HT1080 (cell line): Measurements from ENCODE around the gene TAPT1. TPM values are rescaled to one million over a fixed set of nuclear protein-coding genes. Genes with fewer than 3 reads are reported as not detected.

Experiments used
- DNase-seq: peaks from one replicate; pipeline ENCODE4 v3.0.0-alpha.2; 2015; ENCODE audit warnings: low read depth
- polyA plus RNA-seq, 2 experiments: library from polyadenylated mRNA; depleted of rRNA; stranded (reverse); fragments of >200 nt; gene quantifications; 2 replicates each; pipeline ENCODE4 v1.2.3, GENCODE V29; 2015
- total RNA-seq: library from RNA; depleted of rRNA; stranded (reverse); fragments of >200 nt; shearing (Covaris generic); gene quantifications from 2 replicates; pipeline ENCODE4 v1.2.3, GENCODE V29; 2014; rRNA removed

The TAPT1 gene, protein sequence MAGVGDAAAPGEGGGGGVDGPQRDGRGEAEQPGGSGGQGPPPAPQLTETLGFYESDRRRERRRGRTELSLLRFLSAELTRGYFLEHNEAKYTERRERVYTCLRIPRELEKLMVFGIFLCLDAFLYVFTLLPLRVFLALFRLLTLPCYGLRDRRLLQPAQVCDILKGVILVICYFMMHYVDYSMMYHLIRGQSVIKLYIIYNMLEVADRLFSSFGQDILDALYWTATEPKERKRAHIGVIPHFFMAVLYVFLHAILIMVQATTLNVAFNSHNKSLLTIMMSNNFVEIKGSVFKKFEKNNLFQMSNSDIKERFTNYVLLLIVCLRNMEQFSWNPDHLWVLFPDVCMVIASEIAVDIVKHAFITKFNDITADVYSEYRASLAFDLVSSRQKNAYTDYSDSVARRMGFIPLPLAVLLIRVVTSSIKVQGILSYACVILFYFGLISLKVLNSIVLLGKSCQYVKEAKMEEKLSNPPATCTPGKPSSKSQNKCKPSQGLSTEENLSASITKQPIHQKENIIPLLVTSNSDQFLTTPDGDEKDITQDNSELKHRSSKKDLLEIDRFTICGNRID
- total RNA-seq: 5.7 and 9.2 TPM in 2 replicates
- polyA plus RNA-seq (2015; cell fraction: cytosol; rRNA removed): 8.7 and 10.4 TPM in 2 replicates
- 20.9 and 32.6 TPM in 2 replicates for polyA plus RNA-seq (2015; cell fraction: nucleus; rRNA removed)

DNA sequence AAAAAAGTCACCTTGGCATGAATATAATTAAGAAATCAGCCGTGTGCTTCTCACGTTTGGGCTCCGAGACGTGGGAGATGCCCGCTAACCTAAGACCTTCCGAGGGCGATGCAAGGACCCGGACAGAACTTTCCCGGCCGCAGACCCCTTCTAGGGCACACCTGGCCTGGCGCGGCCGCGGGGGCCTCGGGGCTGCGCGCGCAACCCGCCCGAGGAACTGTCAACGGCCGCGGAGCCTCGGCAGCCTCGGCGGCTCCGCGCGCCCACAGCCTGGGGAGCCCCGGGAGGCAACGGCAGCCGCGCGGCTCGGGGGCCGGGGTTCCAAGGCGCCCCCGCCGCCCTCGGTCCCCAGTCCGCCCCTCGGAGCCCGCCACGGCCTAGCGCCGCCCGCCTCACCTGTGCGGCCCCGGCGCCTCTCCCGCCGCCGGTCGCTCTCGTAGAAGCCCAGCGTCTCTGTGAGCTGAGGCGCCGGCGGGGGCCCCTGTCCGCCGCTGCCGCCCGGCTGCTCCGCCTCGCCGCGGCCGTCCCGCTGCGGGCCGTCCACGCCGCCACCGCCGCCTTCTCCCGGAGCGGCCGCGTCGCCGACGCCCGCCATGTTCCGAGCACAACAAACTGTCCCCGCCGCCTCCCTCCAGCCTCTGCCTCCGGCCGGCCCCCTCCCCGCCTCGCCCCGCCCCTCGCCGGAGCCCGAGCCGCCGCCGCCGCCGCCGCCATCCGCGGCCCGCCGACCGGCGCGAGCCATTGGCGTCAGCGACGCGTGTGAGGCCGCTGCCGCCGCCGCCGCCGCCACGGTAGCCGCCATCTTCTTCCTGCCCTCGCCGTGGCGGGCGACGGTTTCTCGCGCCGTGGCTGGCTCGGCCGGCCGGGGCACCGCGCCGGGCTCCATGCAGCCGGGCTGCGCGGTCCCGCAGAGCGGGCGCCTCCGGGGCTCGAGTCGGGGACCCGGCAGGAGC is at the start of gene TAPT1:
Gene TAPT1 (minus strand): TSS at position 609 of the 953 bp plus-strand sequence. CDS start 14 bp downstream, at position 595.
- no peak for DNase-seq

DNA sequence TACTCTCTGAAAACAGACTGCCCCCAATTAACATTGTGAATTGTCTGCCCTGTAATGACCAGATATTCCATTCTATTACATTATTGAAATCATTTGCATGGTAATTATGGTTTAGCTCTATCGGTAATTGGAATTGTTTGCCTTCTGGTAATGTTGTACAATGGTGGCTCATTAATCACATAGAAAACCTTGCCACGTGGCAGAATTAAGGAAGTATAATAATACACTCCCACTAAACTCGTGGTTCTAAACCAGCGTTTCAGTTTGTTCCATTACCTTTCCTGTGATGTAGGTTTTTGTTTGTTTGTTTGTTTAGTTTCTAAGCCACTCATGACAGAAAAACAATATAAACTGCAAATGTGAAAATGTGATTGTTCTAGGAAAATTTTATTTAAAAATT is 45.1 kb upstream of the TAPT1 start:
- no peak for DNase-seq

DNA sequence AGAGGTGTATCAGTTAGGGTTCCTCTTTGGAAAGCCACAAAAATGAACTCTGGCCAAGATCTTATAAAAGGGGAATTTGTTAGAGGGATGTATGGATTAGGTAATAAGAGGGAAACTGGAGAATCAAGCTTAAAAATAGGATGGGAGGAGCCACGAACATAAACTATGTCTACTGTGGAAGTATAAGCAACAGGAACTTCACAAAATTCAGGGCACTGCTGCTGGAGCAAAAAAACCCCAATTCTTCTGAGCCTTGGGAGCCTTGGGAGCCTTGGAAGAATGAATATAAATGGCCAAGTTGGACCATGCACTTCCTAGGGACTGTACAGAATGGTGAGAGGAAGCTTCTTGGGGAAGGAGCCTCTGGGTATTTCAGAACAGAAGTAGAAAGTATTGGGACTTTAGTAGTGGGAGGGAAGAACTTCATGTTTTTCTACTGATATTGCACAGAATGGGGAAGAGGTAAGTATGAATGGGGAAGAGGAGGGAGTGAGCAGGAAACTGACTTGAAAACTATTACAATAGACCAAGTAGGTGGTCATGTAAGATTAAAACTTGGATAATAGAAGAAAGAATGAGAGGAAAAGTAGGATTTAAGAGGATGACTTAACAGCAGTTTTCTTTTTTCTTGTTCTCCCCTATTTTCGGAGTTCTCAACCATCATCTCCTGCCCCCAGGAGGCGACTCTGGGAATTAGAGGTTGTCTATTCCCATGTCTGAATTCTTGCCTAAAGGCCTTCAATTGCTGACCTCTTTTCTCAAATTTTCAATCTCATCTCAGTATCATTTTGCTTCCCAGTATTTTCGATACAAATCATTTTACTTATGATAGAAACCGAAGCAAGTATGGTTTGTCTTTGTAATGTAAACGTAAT is 44.4 kb upstream of the TAPT1 start:
- DNase-seq: peak; percentile 7

DNA sequence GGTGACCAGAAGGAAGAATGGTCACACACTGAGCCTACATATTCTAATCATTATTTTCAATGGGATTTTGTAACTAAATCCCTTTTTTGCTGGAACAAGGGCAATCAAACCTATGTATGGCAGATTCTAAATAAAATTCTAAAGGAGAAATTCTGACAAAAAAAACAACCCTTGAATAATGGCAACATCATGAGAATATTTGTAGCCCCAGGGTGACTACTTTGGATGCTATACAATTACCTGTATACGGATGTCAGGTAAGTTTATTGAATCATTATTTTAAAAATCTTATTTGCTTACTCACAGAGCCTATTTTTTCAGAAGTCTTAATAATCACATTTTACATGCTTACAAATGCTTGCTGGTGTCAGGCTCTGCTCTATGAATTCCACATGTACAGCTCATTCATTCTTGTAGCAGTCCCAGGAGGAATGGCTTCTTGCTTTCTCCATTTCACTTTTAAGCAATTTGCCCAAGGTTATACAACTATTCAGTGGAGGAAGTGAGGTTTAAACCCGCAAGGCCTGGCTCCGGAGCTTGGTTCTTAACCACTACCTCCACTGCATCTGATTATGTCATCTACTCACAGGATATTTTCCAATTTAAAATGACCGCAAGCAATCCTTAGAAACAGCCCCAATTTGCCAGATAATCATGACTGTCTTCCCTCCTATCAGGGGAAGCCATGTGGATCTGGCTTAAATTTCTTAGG is 43.6 kb upstream of the TAPT1 start:
- DNase-seq: peak; percentile 98

DNA sequence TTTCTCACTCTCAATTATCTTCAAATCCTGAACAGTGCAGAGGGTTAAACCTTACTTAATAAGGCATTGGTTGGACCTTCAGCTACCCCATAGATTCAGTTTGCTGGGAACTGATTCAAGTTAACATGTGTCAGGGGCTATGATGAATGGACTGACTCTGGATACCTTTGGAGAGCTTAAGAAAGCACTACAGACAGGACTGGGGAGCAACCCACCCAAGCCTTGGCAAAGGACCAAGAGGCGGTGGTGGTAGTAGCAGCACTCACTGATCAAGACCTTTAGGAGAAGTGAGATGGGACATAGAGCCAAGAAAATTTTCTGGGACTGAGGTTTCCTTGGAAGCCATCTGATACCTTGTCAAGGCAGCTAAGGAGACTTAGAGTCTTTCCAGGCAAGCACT is 43.0 kb upstream of the TAPT1 start:
- no peak for DNase-seq

DNA sequence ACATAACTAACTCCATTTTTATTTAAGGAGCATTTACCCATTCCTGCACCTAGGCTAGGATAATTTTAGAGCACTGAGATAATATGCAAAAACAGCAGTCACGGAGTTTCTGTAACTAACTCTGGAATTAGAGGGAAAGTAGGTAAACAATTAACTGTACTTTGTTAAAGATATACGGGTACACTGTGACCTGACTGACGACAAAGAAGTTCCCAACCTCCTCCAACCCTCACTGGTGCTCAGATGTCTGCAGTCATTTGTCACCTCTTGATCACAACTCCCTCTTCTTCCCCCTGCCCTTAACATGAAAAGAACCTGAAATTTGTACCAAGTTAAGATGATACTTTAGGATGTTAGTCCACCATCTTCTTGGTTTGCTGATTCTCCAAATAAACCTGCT is 42.0 kb upstream of the TAPT1 start:
- no peak for DNase-seq

DNA sequence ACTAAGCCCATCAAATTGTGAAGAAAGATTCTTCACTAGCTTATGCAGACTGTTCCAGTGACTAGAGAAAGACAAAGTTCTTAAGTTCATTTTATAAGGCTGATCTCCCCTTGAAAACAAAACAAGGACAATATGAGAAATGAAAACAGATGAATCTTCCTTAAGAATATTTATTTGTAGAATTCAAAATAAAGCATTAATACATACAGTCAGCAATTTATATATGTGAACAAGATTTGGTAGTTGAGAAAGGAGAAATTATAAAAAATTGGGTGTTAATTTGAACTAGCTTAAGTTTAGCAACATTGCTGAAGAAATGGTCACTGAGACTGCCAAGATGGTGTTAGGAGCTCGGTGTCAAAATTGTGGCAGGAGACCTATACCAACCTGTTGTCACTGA is 41.4 kb upstream of the TAPT1 start:
- no peak for DNase-seq

DNA sequence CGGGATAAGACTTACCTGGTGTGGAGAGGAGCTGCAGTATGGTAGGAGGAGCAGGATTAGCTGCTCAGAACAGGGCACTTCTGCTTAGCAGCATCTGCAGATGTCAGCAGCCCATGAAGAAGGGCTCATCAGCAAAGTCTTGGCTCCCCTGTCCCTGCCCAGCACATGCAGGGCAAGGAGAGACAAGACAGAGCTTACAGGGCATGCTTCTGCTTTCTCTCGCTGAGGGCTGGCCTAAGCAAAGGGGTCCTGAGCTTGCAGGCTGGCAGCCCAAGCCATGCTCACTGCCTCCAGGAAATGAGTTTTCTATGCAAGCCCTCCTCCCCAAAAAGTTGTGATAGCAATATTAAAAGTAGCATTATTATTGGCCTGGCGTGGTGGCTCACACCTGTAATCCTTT is 39.5 kb upstream of the TAPT1 start:
- no peak for DNase-seq

DNA sequence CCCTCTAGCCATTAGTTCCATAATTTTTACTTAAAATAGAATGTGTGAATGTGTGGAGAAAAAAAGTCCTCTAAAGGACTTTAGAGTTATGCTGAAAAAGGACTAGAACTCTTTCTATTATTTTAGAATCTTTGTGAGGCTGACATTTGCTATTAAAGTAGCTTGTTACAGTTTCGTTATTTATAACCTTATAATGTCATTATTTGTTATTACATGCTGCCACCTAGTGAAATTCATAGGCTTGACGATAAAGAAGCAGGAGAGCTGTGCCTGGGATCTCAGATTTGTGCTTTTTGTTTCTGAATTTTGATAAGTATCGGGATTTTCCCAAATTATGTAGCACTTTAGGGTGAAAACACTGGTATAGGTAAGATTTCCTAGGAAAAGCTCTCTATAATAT is 38.5 kb upstream of the TAPT1 start:
- DNase-seq: peak; percentile 24

DNA sequence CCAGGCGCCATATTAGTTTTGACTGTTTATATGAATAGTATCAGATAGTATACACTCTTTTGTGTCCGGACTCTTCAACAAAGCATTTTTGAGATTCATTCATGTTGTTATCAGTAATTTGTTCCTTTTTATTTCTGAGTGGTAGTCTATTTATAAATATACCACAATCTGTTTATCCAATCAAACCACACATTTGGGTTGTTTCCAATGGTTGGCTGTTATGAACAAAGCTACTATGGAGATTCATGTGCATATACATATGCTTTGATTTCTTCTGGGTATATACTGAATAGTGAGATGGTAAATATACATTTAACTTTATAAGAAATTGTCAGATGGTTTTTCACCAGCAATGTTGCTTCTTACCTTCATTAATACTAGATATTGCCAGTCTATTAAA is 36.8 kb upstream of the TAPT1 start:
- no peak for DNase-seq

DNA sequence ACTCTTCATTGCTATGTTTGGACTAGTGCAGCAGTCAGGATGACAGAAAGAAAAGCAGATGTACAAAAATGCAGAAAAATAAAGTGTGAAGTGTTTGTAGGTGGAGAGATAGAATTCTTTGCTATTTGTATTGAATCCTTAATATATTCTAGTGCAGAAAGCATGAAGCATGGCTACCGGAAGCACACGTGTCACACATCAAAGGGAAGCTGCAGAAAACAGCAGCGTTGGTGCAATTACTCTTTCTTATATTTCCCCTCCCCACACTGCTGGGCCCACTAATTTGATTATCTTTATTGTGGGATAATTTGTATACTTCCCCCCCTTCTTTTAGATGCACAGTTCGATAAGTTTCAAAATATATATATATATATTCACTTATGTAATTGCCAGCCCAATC is 35.9 kb upstream of the TAPT1 start:
- DNase-seq: no peak

DNA sequence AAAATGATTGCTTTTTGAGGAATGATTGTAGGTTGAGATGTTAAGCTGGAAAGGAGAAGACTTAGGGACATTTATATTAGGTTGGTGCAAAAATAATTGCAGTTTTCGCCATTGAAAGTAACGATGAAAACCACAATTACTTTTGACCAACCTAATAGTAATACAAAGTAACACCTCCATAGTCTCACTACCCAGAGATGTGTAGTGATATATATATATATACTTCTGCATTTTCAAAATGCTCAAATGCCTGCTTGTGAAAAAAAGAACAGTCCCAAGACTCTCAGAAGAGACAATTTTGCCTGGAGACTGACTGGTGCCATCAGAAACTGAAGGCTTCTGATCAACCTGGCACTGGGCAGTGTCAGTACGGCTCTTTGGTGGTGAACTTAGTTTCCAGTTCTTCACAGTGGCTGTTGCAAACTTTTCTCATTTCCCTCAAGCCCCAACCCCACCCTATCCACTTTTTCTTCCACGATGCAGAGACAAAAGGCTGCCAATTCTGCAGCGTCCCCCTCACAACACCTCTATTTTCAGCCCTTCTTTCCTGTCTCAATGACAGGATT is 35.1 kb upstream of the TAPT1 start:
- DNase-seq: no peak

DNA sequence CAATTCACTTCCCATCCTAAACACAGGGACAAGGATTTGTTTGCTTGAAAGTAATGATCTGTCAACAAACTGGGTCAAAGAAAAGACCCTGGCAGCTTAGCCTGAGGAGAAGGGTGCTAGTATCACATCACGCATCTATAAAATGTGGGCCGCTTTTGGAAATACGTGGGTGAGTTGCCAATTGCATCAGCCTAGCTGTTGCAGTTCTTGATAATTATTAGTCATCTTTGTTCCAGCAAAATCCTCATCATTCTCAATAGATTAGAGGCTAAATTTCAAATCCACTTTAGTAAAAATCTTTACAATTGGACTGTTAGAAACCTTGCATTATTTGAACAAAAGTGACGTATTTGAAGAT is 33.6 kb upstream of the TAPT1 start:
- no peak for DNase-seq

DNA sequence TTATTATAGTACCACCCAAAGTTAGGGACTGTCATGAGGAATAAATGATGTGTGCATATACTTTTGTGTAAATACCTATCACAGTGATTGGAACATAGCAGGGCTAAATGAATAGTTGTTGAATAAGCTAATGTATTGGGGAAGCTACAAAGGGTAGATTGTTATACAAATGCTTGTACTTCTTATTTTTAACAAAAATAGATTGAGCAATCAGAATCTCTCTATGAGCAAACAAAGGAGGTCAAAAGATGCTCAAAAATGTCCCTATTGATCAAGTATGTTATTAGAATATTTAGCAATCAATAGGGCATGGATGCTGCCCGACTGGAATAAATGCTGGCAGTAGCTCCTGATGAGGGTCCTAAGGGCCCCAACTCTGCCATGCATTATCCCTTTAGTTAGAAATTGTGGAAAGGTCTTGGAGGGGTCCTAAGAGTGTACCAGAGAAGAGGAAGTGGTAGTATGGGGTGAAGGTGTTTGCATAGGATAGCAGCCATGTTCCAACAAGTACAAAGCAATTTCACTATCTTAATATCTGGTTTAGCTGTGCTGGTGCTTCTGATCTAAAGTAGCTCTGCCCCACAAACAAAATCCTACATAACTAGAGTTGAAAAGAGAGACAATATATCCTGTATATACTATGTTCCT is 33.1 kb upstream of the TAPT1 start:
- no peak for DNase-seq

DNA sequence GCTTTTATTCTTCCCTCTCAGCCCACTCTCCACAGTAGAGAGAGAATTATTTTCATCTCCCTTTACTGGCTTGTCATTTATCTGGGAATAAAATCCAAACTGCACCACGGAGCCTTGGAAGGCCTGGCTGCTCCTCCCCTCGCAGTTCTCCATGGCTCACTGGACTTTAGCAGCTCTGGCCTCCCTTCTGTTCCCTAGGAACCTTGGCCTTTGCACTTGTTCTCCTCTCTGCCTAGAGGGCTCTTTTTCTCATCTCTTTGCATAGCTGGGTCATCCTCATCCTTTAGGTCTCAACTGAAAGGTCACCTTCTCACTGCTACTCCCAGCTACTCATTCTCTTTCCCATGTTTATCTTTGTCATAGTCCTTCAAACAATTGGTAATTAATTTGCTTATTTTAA is 31.3 kb upstream of the TAPT1 start:
- DNase-seq: no peak

DNA sequence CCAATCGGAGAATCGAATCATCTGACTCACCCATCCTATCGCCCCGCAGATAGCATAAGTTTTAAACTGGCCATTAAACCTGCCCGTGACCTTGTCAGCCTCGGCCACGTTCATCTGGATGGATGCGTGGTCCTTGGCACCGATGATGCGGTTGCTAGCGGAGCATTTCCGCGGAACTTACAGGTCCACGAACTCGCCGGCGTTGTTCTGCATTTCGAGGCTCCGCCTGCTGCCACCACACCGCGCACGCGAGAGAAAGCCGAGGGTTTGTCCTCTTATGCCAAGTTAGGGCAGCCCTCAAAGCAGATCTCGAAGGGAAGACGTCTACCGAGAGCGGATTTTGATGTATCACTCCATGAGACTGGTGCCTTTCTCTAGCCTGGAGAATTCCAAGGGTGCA is 30.1 kb upstream of the TAPT1 start:
- no peak for DNase-seq

DNA sequence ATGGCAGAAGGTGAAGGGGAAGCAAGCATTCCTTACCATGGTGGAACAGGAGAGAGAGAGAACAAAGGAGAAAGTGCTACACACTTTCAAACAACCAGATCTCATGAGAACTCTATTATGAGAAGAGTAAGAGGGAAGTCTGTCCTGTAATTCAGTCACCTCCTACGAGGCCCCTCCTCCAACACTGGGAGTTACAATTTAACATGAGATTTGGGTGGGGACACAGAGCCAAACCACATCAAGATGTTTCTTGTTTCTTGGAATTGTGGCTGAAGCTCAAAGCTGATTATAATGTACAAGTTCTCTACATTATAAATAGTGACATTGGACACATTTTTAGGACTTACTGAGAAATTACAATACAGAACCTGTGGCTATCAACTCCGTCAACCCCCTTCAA is 29.5 kb upstream of the TAPT1 start:
- DNase-seq: no peak

DNA sequence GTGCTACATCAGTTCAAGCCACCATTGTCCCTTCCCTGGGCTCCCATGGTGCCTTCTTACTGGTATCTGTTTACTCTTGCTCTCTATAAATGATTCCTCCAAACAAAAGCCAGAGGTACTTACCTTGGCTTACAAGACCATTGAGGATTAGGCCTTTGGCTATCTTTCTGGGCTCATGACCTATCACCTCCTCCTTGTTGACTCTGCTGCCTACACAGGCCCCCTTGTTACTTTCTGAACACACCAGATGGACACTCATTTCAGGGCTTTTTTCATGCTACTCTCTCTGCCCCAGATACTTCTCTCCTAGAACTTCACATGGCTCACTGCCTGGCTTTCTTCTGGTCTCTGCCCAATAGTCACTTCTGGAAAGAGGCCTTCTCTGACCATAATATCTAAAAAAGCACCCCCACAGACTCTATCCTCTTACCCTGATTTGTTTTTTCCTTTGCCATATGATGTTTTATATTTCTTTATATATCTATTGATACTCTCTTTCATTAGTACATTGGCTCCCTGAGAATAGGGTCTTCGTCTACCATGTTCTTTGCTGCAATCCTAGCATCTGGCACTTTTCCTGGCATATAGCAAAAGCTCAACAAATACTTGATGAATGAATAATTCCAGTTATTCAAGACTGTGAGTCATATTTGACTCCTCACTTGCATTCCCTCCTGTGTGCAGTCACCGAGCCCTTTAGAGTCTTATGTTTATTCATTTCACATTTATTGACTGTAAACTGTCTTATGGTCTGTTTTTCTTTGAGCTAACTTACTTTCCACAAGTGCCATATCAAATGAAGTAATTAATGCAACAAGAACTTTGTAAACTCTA is 27.1 kb upstream of the TAPT1 start:
- peak; percentile 78 for DNase-seq
